Measurements from ENCODE around the gene MYOM1.
"Not testable (repeated sequence)": the region's sequence is repeated elsewhere in the genome, so short reads cannot be mapped to it uniquely, and the experiment has no call there.

MYOM1 gene

GRCh38 chr18:3071676-3072075 is 148.1 kb downstream of the MYOM1 start:
- no peak for TF ChIP-seq CTCF (IDR thresholded peaks at IDR 0.05; ENCODE audit: low read depth, low read length, missing control alignments)
- DNase-seq (ENCODE audit: extremely low read depth, low read depth), result no peak
- H3K4me3 ChIP-seq (replicated peaks; ENCODE audit: low read depth, low read length), result no peak overlapping the region

DNA sequence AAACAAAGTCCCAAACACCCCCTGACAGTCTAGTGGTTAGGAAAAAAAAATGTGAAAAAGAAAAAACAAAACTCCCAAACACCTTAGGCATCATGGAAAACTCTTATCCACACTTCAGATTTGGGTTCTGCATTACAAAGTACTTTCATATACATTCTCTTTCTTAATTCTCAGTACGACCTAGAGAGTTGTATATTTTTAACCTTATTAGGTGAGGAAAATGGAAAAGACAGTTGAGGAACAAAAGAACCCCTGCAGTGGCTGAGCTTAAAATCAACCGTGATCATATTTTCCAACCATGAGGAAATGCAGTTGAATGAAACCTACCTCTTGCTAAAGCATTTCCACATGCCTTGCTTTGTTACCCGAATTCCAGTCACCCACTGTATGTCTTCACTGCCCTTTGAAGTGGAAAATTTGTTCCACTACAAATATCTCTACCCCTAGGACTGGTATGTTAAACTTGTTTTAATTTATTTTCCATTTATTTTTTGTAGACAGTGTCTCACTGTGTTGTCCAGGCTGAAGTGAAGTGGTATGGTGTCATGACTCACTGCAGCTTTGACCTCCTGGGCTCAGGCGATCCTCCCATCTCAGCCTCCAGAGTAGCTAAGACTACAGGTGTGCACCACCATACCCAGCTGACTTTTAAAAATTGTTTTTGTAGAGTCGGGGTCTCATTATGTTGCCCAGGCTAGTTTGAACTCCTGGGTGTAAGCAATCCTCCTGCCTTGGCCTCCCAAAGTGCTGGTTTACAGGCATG is 149.9 kb downstream of the MYOM1 start:
- no peak for DNase-seq (ENCODE audit: extremely low read depth, low read depth)

DNA sequence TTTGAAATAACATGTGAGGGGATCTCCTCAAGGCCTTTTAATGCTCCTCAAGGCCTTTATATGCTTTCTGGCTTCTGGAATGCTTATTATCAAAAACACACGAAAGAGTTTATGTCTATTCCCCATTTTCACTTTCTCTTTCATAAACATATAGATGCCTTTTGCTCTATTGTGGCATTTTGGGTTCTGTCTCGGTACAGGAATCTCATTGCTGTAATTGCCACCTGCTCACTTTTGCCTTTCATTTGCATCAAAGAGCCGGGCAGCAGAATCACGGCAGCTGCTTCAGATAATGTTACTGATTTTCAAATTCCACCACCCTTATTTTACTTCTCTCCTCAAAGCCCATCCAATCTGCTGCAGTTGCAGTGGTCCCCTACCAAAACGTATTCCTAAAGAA is 152.0 kb downstream of the MYOM1 start:
- TF ChIP-seq CTCF (IDR thresholded peaks at IDR 0.05; ENCODE audit: low read depth, low read length, missing control alignments), result no peak
- H3K4me3 ChIP-seq (replicated peaks; ENCODE audit: low read depth, low read length), result no peak overlapping the region
- DNase-seq (ENCODE audit: extremely low read depth, low read depth), result no peak

More for the DNA sequence above, 149.9 kb downstream of the MYOM1 start:
- TF ChIP-seq CTCF (IDR thresholded peaks at IDR 0.05; ENCODE audit: low read depth, low read length, missing control alignments), result no peak
- no peak overlapping the region for H3K4me3 ChIP-seq (replicated peaks; ENCODE audit: low read depth, low read length)

DNA sequence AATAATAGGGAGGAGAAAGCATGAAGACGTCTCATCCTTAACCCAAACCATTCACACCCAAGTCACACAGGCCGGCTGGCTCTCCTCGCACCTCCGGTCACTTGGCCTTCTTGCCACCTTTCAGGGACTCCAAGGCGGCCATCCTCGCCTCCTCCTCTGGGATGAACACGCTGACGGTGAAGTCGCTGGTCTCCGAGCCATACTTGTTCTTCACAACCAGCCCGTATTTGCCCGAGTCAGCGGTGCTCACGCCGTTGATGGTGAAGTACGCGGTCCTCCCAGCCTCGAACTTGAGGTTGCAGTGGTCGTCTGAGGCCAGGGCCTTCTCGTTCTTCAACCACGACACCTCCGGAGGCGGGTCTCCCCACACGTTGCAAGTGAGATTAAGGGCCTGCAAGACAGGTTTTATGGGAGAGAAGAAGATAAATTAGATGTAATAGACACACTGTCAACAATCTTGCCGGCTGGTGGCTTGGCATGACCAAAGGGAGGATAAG is 152.6 kb downstream of the MYOM1 start:
- no peak for TF ChIP-seq CTCF (IDR thresholded peaks at IDR 0.05; ENCODE audit: low read depth, low read length, missing control alignments)
- DNase-seq (ENCODE audit: extremely low read depth, low read depth), result no peak
- no peak overlapping the region for H3K4me3 ChIP-seq (replicated peaks; ENCODE audit: low read depth, low read length)

- H3K4me3 ChIP-seq (replicated peaks; ENCODE audit: low read depth, low read length), result no peak overlapping the region
- no peak for TF ChIP-seq CTCF (IDR thresholded peaks at IDR 0.05; ENCODE audit: low read depth, low read length, missing control alignments)
Measured at GRCh38 chr18:3066341-3067110, 153.2 kb downstream of the MYOM1 start.

DNA sequence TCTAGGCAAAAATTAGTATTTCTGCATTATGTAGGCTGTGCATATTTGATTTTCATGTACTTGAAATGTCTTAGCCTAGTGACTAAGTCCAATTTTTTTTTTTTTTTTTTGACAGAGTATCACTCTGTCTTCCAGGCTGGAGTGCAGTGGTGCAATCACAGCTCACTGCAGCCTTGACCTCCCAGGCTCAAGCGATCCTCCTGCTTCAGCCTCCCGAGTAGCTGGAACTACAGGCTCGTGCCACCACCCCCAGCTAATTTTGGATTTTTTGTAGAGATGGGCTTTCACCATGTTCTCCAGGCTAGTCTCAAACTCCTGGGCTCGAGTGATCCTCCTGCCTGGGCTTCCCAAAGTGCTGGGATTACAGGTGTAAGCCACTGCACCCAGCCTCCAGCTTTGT is 156.0 kb downstream of the MYOM1 start:
- DNase-seq (ENCODE audit: extremely low read depth, low read depth); H3K4me3 ChIP-seq (replicated peaks; ENCODE audit: low read depth, low read length): not testable (repeated sequence)

More at GRCh38 chr18:3066341-3067110, 153.2 kb downstream of the MYOM1 start:
- no peak for DNase-seq (ENCODE audit: extremely low read depth, low read depth)

Measured in HFF-Myc (cell line).